H9 (cell line): ENCODE results near the gene NRXN2. TPM values are rescaled to one million over a fixed set of nuclear protein-coding genes. Genes with fewer than 3 reads are reported as not detected.

Experiments used
- DNase-seq: peaks from one replicate; pipeline ENCODE4 v3.0.0-alpha.2; 2017
- H2AFZ ChIP-seq: one replicate; pipeline ENCODE4 v1.6.1; 2013; ENCODE audit warnings: mild to moderate bottlenecking, low read length, control low read depth, moderate library complexity
- H2AK5ac ChIP-seq: 2 replicates; pipeline ENCODE4 v1.6.1; 2013; ENCODE audit warnings: low read length, control low read depth, mixed read lengths; ENCODE audit not compliant: insufficient read length
- H2BK120ac ChIP-seq: one replicate; pipeline ENCODE4 v1.6.1; 2013; ENCODE audit warnings: low read depth, mild to moderate bottlenecking, low read length, control low read depth, inconsistent platforms; ENCODE audit not compliant: poor library complexity, severe bottlenecking
- H2BK12ac ChIP-seq: 2 replicates; pipeline ENCODE4 v1.6.1; 2013; ENCODE audit warnings: low read length, control low read depth, mixed read lengths, low read depth; ENCODE audit not compliant: insufficient read length
- H2BK15ac ChIP-seq: 2 replicates; pipeline ENCODE4 v1.6.1; 2013; ENCODE audit warnings: low read depth, low read length, control low read depth
- H2BK20ac ChIP-seq: one replicate; pipeline ENCODE4 v1.6.1; 2013; ENCODE audit warnings: low read depth, mild to moderate bottlenecking, low read length, control low read depth, inconsistent platforms; ENCODE audit not compliant: poor library complexity, severe bottlenecking
- H2BK5ac ChIP-seq: 2 replicates; pipeline ENCODE4 v1.6.1; 2013; ENCODE audit warnings: low read length, control low read depth, mixed read lengths; ENCODE audit not compliant: insufficient read length
- H3K14ac ChIP-seq: 2 replicates; pipeline ENCODE4 v1.6.1; 2013; ENCODE audit warnings: low read length, control low read depth; ENCODE audit not compliant: insufficient read depth
- H3K18ac ChIP-seq: 2 replicates; pipeline ENCODE4 v1.6.1; 2013; ENCODE audit warnings: low read depth, mild to moderate bottlenecking, mixed read lengths, low read length, control low read depth; ENCODE audit not compliant: insufficient read length
- H3K23ac ChIP-seq: 2 replicates; pipeline ENCODE4 v1.6.1; 2013; ENCODE audit warnings: low read length, control low read depth, mixed read lengths, low read depth; ENCODE audit not compliant: insufficient read length
- H3K23me2 ChIP-seq: 2 replicates; pipeline ENCODE4 v1.6.1; 2013; ENCODE audit warnings: low read depth, mild to moderate bottlenecking, mixed read lengths, low read length, control low read depth; ENCODE audit not compliant: insufficient read length, poor library complexity, severe bottlenecking
- H3K27ac ChIP-seq: 2 replicates; pipeline ENCODE4 v1.5.1; 2013; ENCODE audit warnings: low read length, control low read depth, mixed read lengths, low read depth; ENCODE audit not compliant: insufficient read length
- H3K27me3 ChIP-seq: 2 replicates; pipeline ENCODE4 v1.6.1; 2013; ENCODE audit warnings: low read length, control low read depth, inconsistent platforms; ENCODE audit not compliant: insufficient read depth
- H3K4ac ChIP-seq: 2 replicates; pipeline ENCODE4 v1.6.1; 2013; ENCODE audit warnings: low read depth, mild to moderate bottlenecking, control low read depth, inconsistent platforms, low read length, moderate library complexity
- H3K4me1 ChIP-seq: 2 replicates; pipeline ENCODE4 v1.6.1; 2013; ENCODE audit warnings: low read length, control low read depth, inconsistent platforms; ENCODE audit not compliant: insufficient read depth
- H3K4me2 ChIP-seq: 2 replicates; pipeline ENCODE4 v1.6.1; 2013; ENCODE audit warnings: low read length, control low read depth, mixed read lengths; ENCODE audit not compliant: insufficient read length, insufficient read depth
- H3K56ac ChIP-seq: 2 replicates; pipeline ENCODE4 v1.6.1; 2013; ENCODE audit warnings: low read depth, mild to moderate bottlenecking, mixed read lengths, low read length, control low read depth; ENCODE audit not compliant: insufficient read length
- H3K79me1 ChIP-seq: 2 replicates; pipeline ENCODE4 v1.6.1; 2013; ENCODE audit warnings: low read depth, mild to moderate bottlenecking, moderate library complexity, low read length, control low read depth, inconsistent platforms; ENCODE audit not compliant: insufficient read depth, poor library complexity, severe bottlenecking
- H3K79me2 ChIP-seq: 2 replicates; pipeline ENCODE4 v1.6.1; 2013; ENCODE audit warnings: low read length, control low read depth, inconsistent platforms; ENCODE audit not compliant: insufficient read depth
- H3K9ac ChIP-seq: 2 replicates; pipeline ENCODE4 v1.6.1; 2013; ENCODE audit warnings: low read length, control low read depth, mixed read lengths; ENCODE audit not compliant: insufficient read length; ENCODE audit errors: extremely low read depth
- H3K9me3 ChIP-seq: one replicate; pipeline ENCODE4 v1.6.1; 2013; ENCODE audit warnings: low read depth, low read length, inconsistent platforms; ENCODE audit not compliant: control insufficient read depth
- H3T11ph ChIP-seq: one replicate; pipeline ENCODE4 v1.6.1; 2013; ENCODE audit warnings: mild to moderate bottlenecking, low read length, control low read depth, inconsistent platforms
- H4K20me1 ChIP-seq: one replicate; pipeline ENCODE4 v1.6.1; 2013; ENCODE audit not compliant: control insufficient read depth, insufficient read length, insufficient read depth
- H4K5ac ChIP-seq: 2 replicates; pipeline ENCODE4 v1.6.1; 2013; ENCODE audit warnings: low read depth, mild to moderate bottlenecking, mixed read lengths, low read length, control low read depth; ENCODE audit not compliant: insufficient read length
- H4K8ac ChIP-seq: replicated peaks from 2 replicates; pipeline ENCODE4 v1.6.1; 2013; ENCODE audit warnings: low read length, control low read depth, mixed read lengths, low read depth; ENCODE audit not compliant: insufficient read length
- H4K91ac ChIP-seq: 2 replicates; pipeline ENCODE4 v1.6.1; 2013; ENCODE audit warnings: low read depth, mild to moderate bottlenecking, moderate library complexity, mixed read lengths, low read length, control low read depth; ENCODE audit not compliant: insufficient read length
- H3K27ac Mint-ChIP-seq, 3 experiments: 2 replicates in 2 of 3; 3 replicates in 1 of 3; pipeline ENCODE4 v1.8.0; 2020 to 2021; ENCODE audit warnings: mixed read lengths in 3 of 3, mild to moderate bottlenecking in 1 of 3, moderate library complexity in 1 of 3
- H3K27me3 Mint-ChIP-seq: 2 replicates; pipeline ENCODE4 v1.8.0; 2021; ENCODE audit warnings: low read depth, mild to moderate bottlenecking, moderate library complexity, mixed read lengths
- H3K36me3 Mint-ChIP-seq, 3 experiments: 2 replicates in 2 of 3; 3 replicates in 1 of 3; pipeline ENCODE4 v1.8.0; 2020 to 2021; ENCODE audit warnings: low read depth in 3 of 3, mixed read lengths in 3 of 3; ENCODE audit not compliant: insufficient read depth in 1 of 3
- H3K4me1 Mint-ChIP-seq, 2 experiments: 2 replicates each; pipeline ENCODE4 v1.8.0; 2020; ENCODE audit warnings: mixed read lengths in 2 of 2
- H3K4me3 Mint-ChIP-seq, 2 experiments: 2 replicates in 1 of 2; 3 replicates in 1 of 2; pipeline ENCODE4 v1.8.0; 2020 to 2021; ENCODE audit warnings: mild to moderate bottlenecking in 2 of 2, mixed read lengths in 2 of 2, moderate library complexity in 1 of 2
- H3K9me3 Mint-ChIP-seq, 2 experiments: 2 replicates in 1 of 2; 3 replicates in 1 of 2; pipeline ENCODE4 v1.8.0; 2020; ENCODE audit warnings: mild to moderate bottlenecking in 2 of 2, mixed read lengths in 2 of 2, moderate library complexity in 1 of 2
- WGBS: extraction: QIAGEN DNeasy Blood & Tissue Kit; methylation state at CpG from one replicate; pipeline ENCODE4 v1.1.7; 2013; ENCODE audit warnings: missing lambda C conversion rate, low lambda C conversion rate, mixed read lengths; ENCODE audit not compliant: insufficient read length; ENCODE audit errors: extremely low coverage; 5-methylcytosine and 5-hydroxymethylcytosine counted together
- total RNA-seq: library from RNA; stranded (reverse); gene quantifications from 2 replicates; pipeline ENCODE4 v1.2.1, GENCODE V29; 2021
- TF ChIP-seq, protein P1 (sequence below): fragments of 200-600 bp; sonication (generic); conservative IDR thresholded peaks from 3 replicates; pipeline ENCODE4 v1.8.0; 2021; ENCODE audit warnings: antibody characterized with exemption, mild to moderate bottlenecking

Gene NRXN2
- total RNA-seq, 1 experiment from 2014 or later, result 3.9 TPM

DNA sequence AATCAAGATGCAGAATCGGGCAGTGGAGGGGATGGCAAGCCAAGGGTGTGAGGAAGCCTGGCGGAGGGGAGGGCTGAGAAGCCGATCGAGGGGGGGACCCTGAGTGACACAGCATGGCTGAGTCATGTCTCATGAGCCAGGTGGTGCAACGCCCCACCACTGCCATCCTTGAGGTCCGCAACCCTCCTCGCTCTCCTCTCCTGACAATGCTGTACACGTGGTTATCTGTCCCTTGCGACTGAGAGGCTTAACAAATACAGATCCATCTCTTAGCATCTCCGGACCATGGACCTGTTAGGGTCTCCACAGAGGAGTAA, 117.8 kb downstream of the NRXN2 start:
- Histone ChIP-seq H3K14ac (no peak overlapping the region), H3K27ac (no peak overlapping the region), H2BK20ac (no peak overlapping the region), H2AK5ac (no peak overlapping the region), H2BK5ac (no peak overlapping the region), H3T11ph (no peak overlapping the region), H4K91ac (no peak overlapping the region), H2BK120ac (no peak overlapping the region), H3K79me2 (no peaks in the 10 kb centered on the region), H3K27me3 (no peaks in the 10 kb centered on the region), H3K56ac (no peak overlapping the region), H3K23ac (no peak overlapping the region), H4K8ac (no peak overlapping the region), H3K9ac (no peak overlapping the region), H2BK15ac (no peak overlapping the region), H3K4ac (no peak overlapping the region), H3K4me1 (no peaks in the 10 kb centered on the region), H4K20me1 (no peaks in the 10 kb centered on the region), H3K18ac (no peak overlapping the region), H3K9me3 (no peaks in the 10 kb centered on the region), H3K4me2 (no peak overlapping the region), H3K23me2 (no peaks in the 10 kb centered on the region), H2AFZ (no peak overlapping the region), H3K79me1 (no peaks in the 10 kb centered on the region), H2BK12ac (no peak overlapping the region), H4K5ac (no peak overlapping the region)
- TF ChIP-seq, protein P1, sequence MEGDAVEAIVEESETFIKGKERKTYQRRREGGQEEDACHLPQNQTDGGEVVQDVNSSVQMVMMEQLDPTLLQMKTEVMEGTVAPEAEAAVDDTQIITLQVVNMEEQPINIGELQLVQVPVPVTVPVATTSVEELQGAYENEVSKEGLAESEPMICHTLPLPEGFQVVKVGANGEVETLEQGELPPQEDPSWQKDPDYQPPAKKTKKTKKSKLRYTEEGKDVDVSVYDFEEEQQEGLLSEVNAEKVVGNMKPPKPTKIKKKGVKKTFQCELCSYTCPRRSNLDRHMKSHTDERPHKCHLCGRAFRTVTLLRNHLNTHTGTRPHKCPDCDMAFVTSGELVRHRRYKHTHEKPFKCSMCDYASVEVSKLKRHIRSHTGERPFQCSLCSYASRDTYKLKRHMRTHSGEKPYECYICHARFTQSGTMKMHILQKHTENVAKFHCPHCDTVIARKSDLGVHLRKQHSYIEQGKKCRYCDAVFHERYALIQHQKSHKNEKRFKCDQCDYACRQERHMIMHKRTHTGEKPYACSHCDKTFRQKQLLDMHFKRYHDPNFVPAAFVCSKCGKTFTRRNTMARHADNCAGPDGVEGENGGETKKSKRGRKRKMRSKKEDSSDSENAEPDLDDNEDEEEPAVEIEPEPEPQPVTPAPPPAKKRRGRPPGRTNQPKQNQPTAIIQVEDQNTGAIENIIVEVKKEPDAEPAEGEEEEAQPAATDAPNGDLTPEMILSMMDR, result no peak
- Mint-ChIP-seq H3K4me3 (no peak overlapping the region), H3K4me1 (peaks cover 5 to 27% of the 10 kb centered on the region in 2 experiments), H3K27me3 (peaks cover 13% of the 10 kb centered on the region), H3K9me3 (no peaks in the 10 kb centered on the region), H3K27ac (no peak overlapping the region), H3K36me3 (no peaks in the 10 kb centered on the region)
- no peak for DNase-seq
- no CpG with 5 or more reads among the region's 10 CpGs for WGBS
